GM10248 (cell line): ENCODE data around the gene MAPK12.
A peak's percentile ranks its signal among the peaks of the same experiment; 100 is the strongest.

ENCODE experiments used
- CTCF ChIA-PET: fragments of 300-600 bp; sonication (Branson Sonifier 250); formaldehyde crosslinking; extraction: SDS; loops from one replicate; lab custom pipeline; 2021; ENCODE audit warnings: antibody characterized with exemption; lab: Yijun Ruan, JAX
- POLR2A ChIA-PET: fragments of 350-650 bp; sonication (Branson Sonifier 250); formaldehyde crosslinking; extraction: SDS; loops from one replicate; lab custom pipeline; 2020; ENCODE audit warnings: antibody characterized with exemption; lab: Yijun Ruan, JAX
- DNase-seq: peaks from one replicate; pipeline ENCODE4 v3.0.0; 2012; ENCODE audit errors: extremely low spot score
- CTCF ChIP-seq: IDR thresholded peaks from 2 replicates; pipeline ENCODE4 v1.5.1; 2012; ENCODE audit warnings: mild to moderate bottlenecking, low read depth; ENCODE audit errors: extremely low read depth, missing control alignments, control extremely low read depth

Gene MAPK12

GRCh38 chr22:50261615-50262459, at the start of gene MAPK12:
Gene MAPK12, minus strand, starts transcription at chr22:50261683. Its CDS starts 174 bp downstream, at chr22:50261509.
- peak; percentile 83 for DNase-seq
- CTCF ChIA-PET: interaction anchor here (1.1 to 7.9 kb wide), 6 partner anchors 9 to 80 kb away, joined by 3 to 64 read pairs (median 6); partner anchors contain the start of gene HDAC10
- POLR2A ChIA-PET: interaction anchor here (0.5 kb wide), 1 partner anchor 236 kb away, joined by 3 read pairs; no protein-coding TSS in a partner anchor
- no peak for TF ChIP-seq CTCF

GRCh38 chr22:50310949-50311444, 49.5 kb upstream of the MAPK12 start:
- DNase-seq: no peak
- POLR2A ChIA-PET: no interaction called here
- CTCF ChIA-PET: interaction anchor here (1.0 kb wide), 1 partner anchor 59 kb away, joined by 3 read pairs; no protein-coding TSS in a partner anchor
- TF ChIP-seq CTCF: no peak

GRCh38 chr22:50310031-50310722, 48.7 kb upstream of the MAPK12 start:
- ChIA-PET CTCF (interaction anchor here (0.8 to 1.4 kb wide), 5 partner anchors 14 to 34 kb away, joined by 3 to 4 read pairs (median 4); no protein-coding TSS in a partner anchor), POLR2A (interaction anchor here (0.5 kb wide), 1 partner anchor 348 kb away, joined by 6 read pairs; no protein-coding TSS in a partner anchor)
- DNase-seq: no peak
- no peak for TF ChIP-seq CTCF

- TF ChIP-seq CTCF: no peak
- no peak for DNase-seq
- POLR2A ChIA-PET: interaction anchor here (1.4 kb wide), 1 partner anchor 12 kb away, joined by 4 read pairs; no protein-coding TSS in a partner anchor
- CTCF ChIA-PET: interaction anchor here (0.8 to 1.4 kb wide), 8 partner anchors 11 to 58 kb away, joined by 3 to 8 read pairs (median 4); no protein-coding TSS in a partner anchor
These were observed 48.1 kb upstream of the MAPK12 start for GRCh38 chr22:50309601-50309991.

- no peak for TF ChIP-seq CTCF
- ChIA-PET CTCF (interaction anchor here (1.0 to 1.4 kb wide), 6 partner anchors 11 to 57 kb away, joined by 3 to 8 read pairs (median 4); no protein-coding TSS in a partner anchor), POLR2A (interaction anchor here (1.4 kb wide), 1 partner anchor 11 kb away, joined by 4 read pairs; no protein-coding TSS in a partner anchor)
- no peak for DNase-seq
These were observed 47.6 kb upstream of the MAPK12 start for GRCh38 chr22:50308986-50309600.

GRCh38 chr22:50308597-50308935, 47.1 kb upstream of the MAPK12 start:
- ChIA-PET POLR2A (interaction anchor here (1.4 kb wide), 1 partner anchor 11 kb away, joined by 4 read pairs; no protein-coding TSS in a partner anchor), CTCF (interaction anchor here (1.1 to 1.4 kb wide), 3 partner anchors 12 to 57 kb away, joined by 3 to 8 read pairs (median 3); no protein-coding TSS in a partner anchor)
- no peak for DNase-seq
- no peak for TF ChIP-seq CTCF
